Activated CD8-positive, alpha-beta T cell treated with anti-CD3 and anti-CD28 coated beads for 36 hours (primary cell): Measurements from ENCODE around the gene VTI1A. TPM values are rescaled to one million over a fixed set of nuclear protein-coding genes. Genes with fewer than 3 reads are reported as not detected.

Experiments used
- ATAC-seq: fragments of 200-7000 bp; cut with Tn5 transposase; one replicate; pipeline ENCODE4 v1.10.0; 2021; ENCODE audit warnings: mild to moderate bottlenecking, moderate library complexity
- CTCF ChIA-PET: fragments of 350-600 bp; sonication (Branson Sonifier 250); formaldehyde crosslinking; loops from one replicate; lab custom pipeline; 2021; ENCODE audit warnings: antibody characterized with exemption; lab: Charles Lee
- POLR2A ChIA-PET: fragments of 350-600 bp; sonication (Branson Sonifier 250); formaldehyde crosslinking; loops from one replicate; lab custom pipeline; 2021; ENCODE audit warnings: antibody characterized with exemption; lab: Charles Lee
- DNase-seq: peaks from one replicate; pipeline ENCODE4 v3.0.0-alpha.2; 2020
- H3K27ac Mint-ChIP-seq: one replicate; pipeline ENCODE4 v1.8.0; 2021; ENCODE audit warnings: mild to moderate bottlenecking, mixed read lengths
- H3K27me3 Mint-ChIP-seq: one replicate; pipeline ENCODE4 v1.8.0; 2021; ENCODE audit warnings: mixed read lengths
- H3K36me3 Mint-ChIP-seq: one replicate; pipeline ENCODE4 v1.8.0; 2021; ENCODE audit warnings: low read depth, mixed read lengths
- H3K4me1 Mint-ChIP-seq: one replicate; pipeline ENCODE4 v1.8.0; 2021; ENCODE audit warnings: low read depth, mixed read lengths
- H3K4me3 Mint-ChIP-seq: one replicate; pipeline ENCODE4 v1.8.0; 2021; ENCODE audit warnings: mild to moderate bottlenecking, moderate library complexity, mixed read lengths
- H3K9me3 Mint-ChIP-seq: one replicate; pipeline ENCODE4 v1.8.0; 2021; ENCODE audit warnings: mixed read lengths
- intact Hi-C: fragments of 100-400 bp; cut with micrococcal nuclease; formaldehyde crosslinking; loops from one replicate; pipeline ENCODE4 v1.10.0; 2022
- total RNA-seq, 2 experiments: library from RNA; stranded (reverse); gene quantifications; one replicate each; pipeline ENCODE4 v1.2.3, GENCODE V29; 2021
- TF ChIP-seq, protein P1 (sequence below): fragments of 200-600 bp; IDR thresholded peaks from one replicate; pipeline ENCODE4 v1.8.0; 2022; ENCODE audit warnings: antibody characterized with exemption, mild to moderate bottlenecking

The VTI1A gene
- total RNA-seq, 2 experiments from 2014 or later = 29.4 to 30.0 TPM

DNA sequence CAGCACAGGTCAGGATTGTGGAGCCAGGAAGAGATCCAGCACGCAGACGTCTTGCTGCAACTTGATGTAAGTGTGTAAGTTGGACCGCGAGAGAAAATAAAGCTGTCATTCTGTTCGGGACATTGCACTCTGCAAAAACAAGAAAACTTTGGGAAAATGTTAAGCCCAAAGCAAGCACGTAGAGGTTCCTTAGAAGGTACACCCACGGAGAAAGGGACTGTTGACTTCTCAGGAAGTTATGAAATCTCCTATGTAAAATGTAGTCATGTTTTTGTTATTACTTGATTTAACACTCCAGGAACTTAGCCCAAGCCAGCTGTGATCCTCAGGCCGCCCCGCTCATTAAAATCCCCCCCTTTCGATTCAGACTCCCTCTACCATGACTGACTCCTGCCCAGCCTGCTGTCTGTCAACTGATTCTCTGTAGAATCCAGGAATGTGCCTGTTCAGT, 307.0 kb downstream of the VTI1A start:
- TF ChIP-seq, protein P1, sequence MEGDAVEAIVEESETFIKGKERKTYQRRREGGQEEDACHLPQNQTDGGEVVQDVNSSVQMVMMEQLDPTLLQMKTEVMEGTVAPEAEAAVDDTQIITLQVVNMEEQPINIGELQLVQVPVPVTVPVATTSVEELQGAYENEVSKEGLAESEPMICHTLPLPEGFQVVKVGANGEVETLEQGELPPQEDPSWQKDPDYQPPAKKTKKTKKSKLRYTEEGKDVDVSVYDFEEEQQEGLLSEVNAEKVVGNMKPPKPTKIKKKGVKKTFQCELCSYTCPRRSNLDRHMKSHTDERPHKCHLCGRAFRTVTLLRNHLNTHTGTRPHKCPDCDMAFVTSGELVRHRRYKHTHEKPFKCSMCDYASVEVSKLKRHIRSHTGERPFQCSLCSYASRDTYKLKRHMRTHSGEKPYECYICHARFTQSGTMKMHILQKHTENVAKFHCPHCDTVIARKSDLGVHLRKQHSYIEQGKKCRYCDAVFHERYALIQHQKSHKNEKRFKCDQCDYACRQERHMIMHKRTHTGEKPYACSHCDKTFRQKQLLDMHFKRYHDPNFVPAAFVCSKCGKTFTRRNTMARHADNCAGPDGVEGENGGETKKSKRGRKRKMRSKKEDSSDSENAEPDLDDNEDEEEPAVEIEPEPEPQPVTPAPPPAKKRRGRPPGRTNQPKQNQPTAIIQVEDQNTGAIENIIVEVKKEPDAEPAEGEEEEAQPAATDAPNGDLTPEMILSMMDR = no peak
- DNase-seq (no peak), ATAC-seq (no peak)
- Mint-ChIP-seq H3K27me3 (no peaks in the 10 kb centered on the region), H3K4me3 (no peak overlapping the region), H3K9me3 (no peaks in the 10 kb centered on the region), H3K4me1 (no peaks in the 10 kb centered on the region), H3K27ac (no peak overlapping the region), H3K36me3 (peaks cover 3% of the 10 kb centered on the region)
- POLR2A ChIA-PET = interaction anchor here (0.6 kb wide), 1 partner anchor 9 kb away, joined by 3 read pairs; no protein-coding TSS in a partner anchor
- intact Hi-C loops = no loop called here
- CTCF ChIA-PET = no interaction called here

GRCh38 chr10:112755446-112756234, 308.6 kb downstream of the VTI1A start:
- TF ChIP-seq, protein P1 = no peak
- Mint-ChIP-seq H3K27ac (no peak overlapping the region), H3K4me3 (no peak overlapping the region), H3K4me1 (no peaks in the 10 kb centered on the region), H3K9me3 (no peaks in the 10 kb centered on the region), H3K36me3 (peaks cover 3% of the 10 kb centered on the region), H3K27me3 (no peaks in the 10 kb centered on the region)
- ATAC-seq (no peak), DNase-seq (no peak)
- ChIA-PET CTCF (no interaction called here), POLR2A (no interaction called here)
- intact Hi-C loops = no loop called here

- Mint-ChIP-seq H3K27ac (no peak overlapping the region), H3K4me3 (no peak overlapping the region), H3K4me1 (no peaks in the 10 kb centered on the region), H3K9me3 (no peaks in the 10 kb centered on the region), H3K27me3 (no peaks in the 10 kb centered on the region), H3K36me3 (peaks cover 5% of the 10 kb centered on the region)
- ATAC-seq = no peak
- POLR2A ChIA-PET = no interaction called here
- CTCF ChIA-PET = no interaction called here
- DNase-seq = no peak
- intact Hi-C loops = no loop called here
- TF ChIP-seq, protein P1 = no peak
Observed at GRCh38 chr10:112756235-112756527, 309.2 kb downstream of the VTI1A start.

DNA sequence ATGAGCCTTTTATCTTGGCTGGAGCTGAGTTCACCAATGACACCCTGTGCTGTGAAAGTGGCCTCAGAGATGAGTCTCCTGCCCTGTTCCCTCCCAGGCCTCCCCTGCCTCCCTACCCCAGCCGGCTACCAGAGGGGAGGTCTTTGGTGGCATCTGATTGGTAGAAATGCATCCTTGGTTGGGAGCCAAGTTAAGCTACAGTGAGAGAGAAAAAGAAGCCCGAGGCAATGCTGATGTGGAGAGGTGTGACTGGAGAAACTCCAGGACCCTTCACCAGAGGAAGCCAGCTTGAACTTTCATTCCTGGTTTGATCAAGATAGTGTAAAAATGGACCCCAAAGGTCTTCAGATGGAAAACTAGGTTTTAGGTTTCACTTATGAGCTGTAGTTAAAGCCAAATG, 311.9 kb downstream of the VTI1A start:
- no peak for DNase-seq
- Mint-ChIP-seq H3K4me1 (no peaks in the 10 kb centered on the region), H3K4me3 (no peak overlapping the region), H3K27ac (no peak overlapping the region), H3K27me3 (no peaks in the 10 kb centered on the region), H3K9me3 (no peaks in the 10 kb centered on the region), H3K36me3 (peaks cover 5% of the 10 kb centered on the region)
- POLR2A ChIA-PET = no interaction called here
- ATAC-seq = no peak
- CTCF ChIA-PET = no interaction called here
- TF ChIP-seq, protein P1 = no peak
- intact Hi-C loops = no loop called here

- peaks cover 5% of the 10 kb centered on the region for H3K36me3 Mint-ChIP-seq
- ATAC-seq (no peak), DNase-seq (no peak)
- no peak overlapping the region for H3K4me3 Mint-ChIP-seq
- no peaks in the 10 kb centered on the region for H3K9me3 Mint-ChIP-seq
- POLR2A ChIA-PET = no interaction called here
- no peak overlapping the region for H3K27ac Mint-ChIP-seq
- intact Hi-C loops = no loop called here
- TF ChIP-seq, protein P1 = no peak
- no peaks in the 10 kb centered on the region for H3K27me3 Mint-ChIP-seq
- H3K4me1 Mint-ChIP-seq = no peaks in the 10 kb centered on the region
- CTCF ChIA-PET = no interaction called here
Observed at GRCh38 chr10:112759496-112759895, 312.5 kb downstream of the VTI1A start.
